ENCODE data around the gene SPTBN4.

Gene SPTBN4

GRCh38 chr19:40420766-40421765 lies 45.7 kb upstream of the SPTBN4 start:
- TF ChIP-seq CTCF (IDR thresholded peaks at IDR 0.05; ENCODE audit: insufficient read depth, low read length, poor library complexity, severe bottlenecking) (peak; percentile 81), EZH2phosphoT487 (conservative IDR thresholded peaks at IDR 0.05; ENCODE audit: low read length) (no peak)
- Histone ChIP-seq H3K4me2 (ENCODE audit: low read depth, low read length, poor library complexity, severe bottlenecking) (peak overlapping the region; percentile 84), H3K9me3 (ENCODE audit: insufficient read depth, low read length) (no peaks in the 10 kb centered on the region), H2AFZ (ENCODE audit: low read depth, low read length, severe bottlenecking) (peak overlapping the region; percentile 94), H4K20me1 (ENCODE audit: low read depth, low read length) (no peaks in the 10 kb centered on the region), H3K4me3 (ENCODE audit: insufficient read depth, low read length, poor library complexity, severe bottlenecking) (peak overlapping the region; percentile 64), H3F3A (ENCODE audit: insufficient read depth) (peaks cover 8% of the 10 kb centered on the region; the same call in 1 of the 2 replicates), H3K27me3 (ENCODE audit: low read length) (no peaks in the 10 kb centered on the region), H3K9me2 (replicated peaks; ENCODE audit: insufficient read depth, low read length) (no peaks in the 10 kb centered on the region), H3K79me2 (ENCODE audit: insufficient read depth, low read length) (no peaks in the 10 kb centered on the region), H3K9ac (ENCODE audit: low read length) (peak overlapping the region; percentile 67), H3K27ac (ENCODE audit: low read depth, low read length) (peak overlapping the region; percentile 56), H3K36me3 (ENCODE audit: low read length) (no peaks in the 10 kb centered on the region)

- H3K27ac ChIP-seq (ENCODE audit: low read depth, low read length), result no peak overlapping the region
- no peak overlapping the region for H3K4me2 ChIP-seq (ENCODE audit: low read depth, low read length, poor library complexity, severe bottlenecking)
- TF ChIP-seq CTCF (IDR thresholded peaks at IDR 0.05; ENCODE audit: insufficient read depth, low read length, poor library complexity, severe bottlenecking), result no peak
- no peak for TF ChIP-seq EZH2phosphoT487 (conservative IDR thresholded peaks at IDR 0.05; ENCODE audit: low read length)
Observed at GRCh38 chr19:40421993-40422747, 44.6 kb upstream of the SPTBN4 start.

GRCh38 chr19:40422748-40423566 lies 43.8 kb upstream of the SPTBN4 start:
- H3K9me3 ChIP-seq (ENCODE audit: insufficient read depth, low read length), result no peaks in the 10 kb centered on the region
- H4K20me1 ChIP-seq (ENCODE audit: low read depth, low read length), result no peaks in the 10 kb centered on the region
- H3K36me3 ChIP-seq (ENCODE audit: low read length), result no peaks in the 10 kb centered on the region
- H3K9ac ChIP-seq (ENCODE audit: low read length), result no peak overlapping the region
- no peak overlapping the region for H3K4me2 ChIP-seq (ENCODE audit: low read depth, low read length, poor library complexity, severe bottlenecking)
- TF ChIP-seq CTCF (IDR thresholded peaks at IDR 0.05; ENCODE audit: insufficient read depth, low read length, poor library complexity, severe bottlenecking) (no peak), EZH2phosphoT487 (conservative IDR thresholded peaks at IDR 0.05; ENCODE audit: low read length) (no peak)
- H3K79me2 ChIP-seq (ENCODE audit: insufficient read depth, low read length), result no peaks in the 10 kb centered on the region
- H3K27ac ChIP-seq (ENCODE audit: low read depth, low read length), result no peak overlapping the region
- no peaks in the 10 kb centered on the region for H3K27me3 ChIP-seq (ENCODE audit: low read length)
- H3K4me3 ChIP-seq (ENCODE audit: insufficient read depth, low read length, poor library complexity, severe bottlenecking), result no peak overlapping the region
- no peaks in the 10 kb centered on the region for H3K9me2 ChIP-seq (replicated peaks; ENCODE audit: insufficient read depth, low read length)
- peaks cover 8% of the 10 kb centered on the region; the same call in 1 of the 2 replicates for H3F3A ChIP-seq (ENCODE audit: insufficient read depth)
- H2AFZ ChIP-seq (ENCODE audit: low read depth, low read length, severe bottlenecking), result no peak overlapping the region

More at GRCh38 chr19:40421993-40422747, 44.6 kb upstream of the SPTBN4 start:
- no peaks in the 10 kb centered on the region for H3K9me3 ChIP-seq (ENCODE audit: insufficient read depth, low read length)
- H3K36me3 ChIP-seq (ENCODE audit: low read length), result no peaks in the 10 kb centered on the region
- H3F3A ChIP-seq (ENCODE audit: insufficient read depth), result peaks cover 8% of the 10 kb centered on the region; the same call in 1 of the 2 replicates
- H3K79me2 ChIP-seq (ENCODE audit: insufficient read depth, low read length), result no peaks in the 10 kb centered on the region
- H3K9me2 ChIP-seq (replicated peaks; ENCODE audit: insufficient read depth, low read length), result no peaks in the 10 kb centered on the region
- H3K27me3 ChIP-seq (ENCODE audit: low read length), result no peaks in the 10 kb centered on the region
- no peak overlapping the region for H2AFZ ChIP-seq (ENCODE audit: low read depth, low read length, severe bottlenecking)
- no peak overlapping the region for H3K4me3 ChIP-seq (ENCODE audit: insufficient read depth, low read length, poor library complexity, severe bottlenecking)
- H4K20me1 ChIP-seq (ENCODE audit: low read depth, low read length), result no peaks in the 10 kb centered on the region
- no peak overlapping the region for H3K9ac ChIP-seq (ENCODE audit: low read length)

Measured in SU-DHL-6 (cell line).